GM12878 (cell line): ENCODE results near the gene LSM3.

Source experiments
- EP300 ChIP-seq, 2 experiments: fragments of 150-350 bp in 1 of 2; IDR thresholded peaks; 2 replicates each; pipeline ENCODE4 v1.6.1; 2011 to 2012; ENCODE audit warnings: low read depth in 2 of 2, low read length in 2 of 2, borderline replicate concordance in 1 of 2, improper control_type of control experiment in 1 of 2, inconsistent platforms in 1 of 2; ENCODE audit not compliant: control insufficient read depth in 1 of 2
- GABPA ChIP-seq: IDR thresholded peaks from 2 replicates; pipeline ENCODE4 v1.6.1; 2014; ENCODE audit warnings: antibody characterized with exemption, low read depth, mild to moderate bottlenecking, inconsistent platforms
- POLR2A ChIP-seq: IDR thresholded peaks from 2 replicates; pipeline ENCODE4 v1.6.1; 2011; ENCODE audit warnings: low read depth, mild to moderate bottlenecking, low read length

DNA sequence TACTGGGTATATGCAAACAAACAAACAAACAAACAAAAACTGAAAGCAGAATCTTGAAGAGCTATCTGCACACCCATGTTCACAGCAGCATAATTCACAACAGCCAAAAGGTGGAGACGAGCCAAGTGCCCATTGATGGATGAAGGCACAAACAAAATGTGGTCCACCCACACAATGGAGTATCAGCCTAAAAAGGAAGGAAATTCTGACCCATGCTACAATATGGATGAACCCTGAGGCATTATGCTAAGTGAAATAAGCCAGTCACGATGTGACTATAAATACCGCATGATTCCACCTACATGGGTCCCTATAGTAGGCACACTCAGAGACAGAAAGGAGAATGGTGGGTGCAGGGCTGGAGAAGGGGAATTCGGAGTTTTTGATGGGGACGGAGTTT lies 24.3 kb upstream of the LSM3 start:
- no peak for TF ChIP-seq GABPA
- TF ChIP-seq POLR2A: no peak
- no peak for TF ChIP-seq EP300 (IDR thresholded peaks at IDR 0.05; ENCODE audit: borderline replicate concordance in 1 of 2, control insufficient read depth in 1 of 2, low read depth in 2 of 2, low read length in 2 of 2)
